ENCODE data around the gene ITPR1. TPM values are rescaled to one million over a fixed set of nuclear protein-coding genes. Genes with fewer than 3 reads are reported as not detected.

The ITPR1 gene
- total RNA-seq, 1 donor from 2014 or later: 6.7 TPM

DNA sequence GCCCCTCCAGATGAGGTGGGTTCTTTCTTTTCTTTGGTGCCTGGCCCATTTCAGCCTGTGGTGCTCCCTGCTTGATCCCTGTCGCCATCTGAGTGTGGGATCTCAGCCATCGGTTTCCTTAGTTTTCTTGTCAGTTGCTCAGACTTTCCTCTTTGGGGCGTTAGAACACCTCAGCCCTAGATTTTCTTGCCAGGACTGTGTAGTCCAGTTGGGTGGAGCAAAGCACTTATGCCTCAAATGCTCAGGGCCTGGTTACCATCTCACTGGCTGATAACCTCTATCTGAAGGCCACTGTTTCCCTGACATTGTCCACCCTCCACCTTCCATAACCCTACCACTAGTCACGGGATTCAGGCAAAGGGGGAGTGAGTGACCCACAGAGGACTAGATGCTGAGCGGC, 277.4 kb downstream of the ITPR1 start:
- Histone ChIP-seq H3K79me2 (ENCODE audit: insufficient read depth, low read length) (no peaks in the 10 kb centered on the region), H3K9ac (ENCODE audit: low read length) (no peak overlapping the region), H3K4me3 (ENCODE audit: insufficient read depth, low read depth, low read length) (no peak overlapping the region), H3K4me1 (ENCODE audit: insufficient read depth, low read length) (no peaks in the 10 kb centered on the region), H3K36me3 (ENCODE audit: insufficient read depth, low read length) (no peaks in the 10 kb centered on the region), H3K27ac (ENCODE audit: low read depth, low read length) (no peak overlapping the region), H3K4me2 (ENCODE audit: low read length) (no peak overlapping the region), H4K20me1 (ENCODE audit: insufficient read depth, low read length) (no peaks in the 10 kb centered on the region), H3K27me3 (ENCODE audit: insufficient read depth, low read length) (no peaks in the 10 kb centered on the region), H2AFZ (ENCODE audit: low read depth, low read length) (no peak overlapping the region), H3K9me3 (ENCODE audit: insufficient read depth, low read depth, low read length) (peaks cover 6% of the 10 kb centered on the region)
- H3K9me3 Mint-ChIP-seq (ENCODE audit: unreplicated experiment): peaks cover 15% of the 10 kb centered on the region
- no peak for DNase-seq (ENCODE audit: low read depth)
- H3K36me3 Mint-ChIP-seq (ENCODE audit: low read depth, unreplicated experiment): peaks cover 16% of the 10 kb centered on the region
- H3K4me1 Mint-ChIP-seq (ENCODE audit: low read depth, unreplicated experiment): no peaks in the 10 kb centered on the region
- no peak overlapping the region for H3K27ac Mint-ChIP-seq (ENCODE audit: unreplicated experiment)
- no peak for TF ChIP-seq EZH2 (IDR thresholded peaks at IDR 0.05; ENCODE audit: insufficient read depth, low read length)
- TF ChIP-seq, protein P1, sequence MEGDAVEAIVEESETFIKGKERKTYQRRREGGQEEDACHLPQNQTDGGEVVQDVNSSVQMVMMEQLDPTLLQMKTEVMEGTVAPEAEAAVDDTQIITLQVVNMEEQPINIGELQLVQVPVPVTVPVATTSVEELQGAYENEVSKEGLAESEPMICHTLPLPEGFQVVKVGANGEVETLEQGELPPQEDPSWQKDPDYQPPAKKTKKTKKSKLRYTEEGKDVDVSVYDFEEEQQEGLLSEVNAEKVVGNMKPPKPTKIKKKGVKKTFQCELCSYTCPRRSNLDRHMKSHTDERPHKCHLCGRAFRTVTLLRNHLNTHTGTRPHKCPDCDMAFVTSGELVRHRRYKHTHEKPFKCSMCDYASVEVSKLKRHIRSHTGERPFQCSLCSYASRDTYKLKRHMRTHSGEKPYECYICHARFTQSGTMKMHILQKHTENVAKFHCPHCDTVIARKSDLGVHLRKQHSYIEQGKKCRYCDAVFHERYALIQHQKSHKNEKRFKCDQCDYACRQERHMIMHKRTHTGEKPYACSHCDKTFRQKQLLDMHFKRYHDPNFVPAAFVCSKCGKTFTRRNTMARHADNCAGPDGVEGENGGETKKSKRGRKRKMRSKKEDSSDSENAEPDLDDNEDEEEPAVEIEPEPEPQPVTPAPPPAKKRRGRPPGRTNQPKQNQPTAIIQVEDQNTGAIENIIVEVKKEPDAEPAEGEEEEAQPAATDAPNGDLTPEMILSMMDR (IDR thresholded peaks at IDR 0.05; ENCODE audit: insufficient read depth, low read depth, low read length): no peak
- no peak for FAIRE-seq
- no peak overlapping the region for H3K4me3 Mint-ChIP-seq (ENCODE audit: unreplicated experiment)
- H3K27me3 Mint-ChIP-seq (ENCODE audit: low read depth, unreplicated experiment): peaks cover 4% of the 10 kb centered on the region

DNA sequence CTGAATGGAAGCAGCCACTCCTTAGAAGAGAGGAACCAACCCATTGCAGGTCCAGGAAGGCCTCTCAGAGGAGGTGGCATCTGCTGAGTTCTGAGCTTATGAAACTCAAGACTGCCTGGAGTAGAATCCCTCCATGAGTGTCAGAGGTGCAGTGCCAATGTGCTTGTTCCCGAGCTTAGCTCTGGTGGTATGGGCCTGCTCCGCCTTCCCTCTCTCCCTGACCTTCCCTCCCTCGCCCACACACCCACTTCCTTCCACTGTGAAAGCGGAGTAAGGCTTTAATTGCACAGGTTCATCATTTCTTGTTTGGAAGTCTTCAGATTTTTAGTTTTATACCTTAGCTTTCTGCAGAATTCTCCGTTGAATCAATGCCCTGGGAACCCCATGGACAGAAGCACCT, 278.1 kb downstream of the ITPR1 start:
- Histone ChIP-seq H3K27me3 (ENCODE audit: insufficient read depth, low read length) (no peaks in the 10 kb centered on the region), H3K27ac (ENCODE audit: low read depth, low read length) (no peak overlapping the region), H3K4me1 (ENCODE audit: insufficient read depth, low read length) (no peaks in the 10 kb centered on the region), H3K4me2 (ENCODE audit: low read length) (no peak overlapping the region), H4K20me1 (ENCODE audit: insufficient read depth, low read length) (no peaks in the 10 kb centered on the region), H3K36me3 (ENCODE audit: insufficient read depth, low read length) (no peaks in the 10 kb centered on the region), H2AFZ (ENCODE audit: low read depth, low read length) (no peak overlapping the region), H3K4me3 (ENCODE audit: insufficient read depth, low read depth, low read length) (no peak overlapping the region), H3K9me3 (ENCODE audit: insufficient read depth, low read depth, low read length) (peaks cover 6% of the 10 kb centered on the region), H3K79me2 (ENCODE audit: insufficient read depth, low read length) (no peaks in the 10 kb centered on the region), H3K9ac (ENCODE audit: low read length) (no peak overlapping the region)
- peaks cover 11% of the 10 kb centered on the region for H3K9me3 Mint-ChIP-seq (ENCODE audit: unreplicated experiment)
- H3K36me3 Mint-ChIP-seq (ENCODE audit: low read depth, unreplicated experiment): peaks cover 11% of the 10 kb centered on the region
- H3K27me3 Mint-ChIP-seq (ENCODE audit: low read depth, unreplicated experiment): peaks cover 4% of the 10 kb centered on the region
- H3K27ac Mint-ChIP-seq (ENCODE audit: unreplicated experiment): no peak overlapping the region
- H3K4me1 Mint-ChIP-seq (ENCODE audit: low read depth, unreplicated experiment): no peaks in the 10 kb centered on the region
- FAIRE-seq (no peak), DNase-seq (ENCODE audit: low read depth) (no peak)
- H3K4me3 Mint-ChIP-seq (ENCODE audit: unreplicated experiment): no peak overlapping the region
- TF ChIP-seq EZH2 (IDR thresholded peaks at IDR 0.05; ENCODE audit: insufficient read depth, low read length): no peak

DNA sequence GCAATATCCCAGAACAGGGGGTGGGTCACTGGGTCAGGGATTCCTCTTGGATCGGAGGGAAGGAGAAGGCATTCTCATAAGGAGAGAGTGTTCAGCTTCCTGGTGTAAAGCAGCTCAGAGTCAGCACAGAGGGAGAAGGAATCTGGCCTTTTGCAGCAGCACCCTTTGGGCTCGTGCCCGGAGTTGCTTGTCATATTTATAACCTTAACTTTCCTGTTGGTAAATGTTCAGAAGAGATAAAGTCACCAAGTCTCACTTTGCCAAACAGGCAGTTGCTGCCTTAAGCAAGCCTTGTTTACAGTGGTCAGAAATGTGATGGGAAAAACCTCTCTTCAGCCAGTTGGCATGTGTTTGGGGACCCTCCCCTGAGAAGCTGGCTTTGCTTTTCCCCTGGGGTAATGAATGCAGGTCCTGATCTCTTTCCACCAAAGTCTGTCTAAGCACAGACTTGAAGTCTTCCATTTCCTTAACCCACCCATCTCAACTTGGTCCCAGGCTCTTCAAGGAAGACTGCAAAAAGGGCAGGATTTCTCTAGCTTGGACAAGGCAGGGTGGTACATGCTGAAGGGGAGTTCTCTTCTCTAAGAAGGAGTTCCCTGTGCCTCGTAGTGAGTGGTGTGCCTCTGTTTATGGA, 279.1 kb downstream of the ITPR1 start:
- Mint-ChIP-seq H3K4me1 (ENCODE audit: low read depth, unreplicated experiment) (no peaks in the 10 kb centered on the region), H3K27me3 (ENCODE audit: low read depth, unreplicated experiment) (peaks cover 4% of the 10 kb centered on the region), H3K27ac (ENCODE audit: unreplicated experiment) (no peak overlapping the region), H3K4me3 (ENCODE audit: unreplicated experiment) (no peak overlapping the region), H3K36me3 (ENCODE audit: low read depth, unreplicated experiment) (peaks cover 7% of the 10 kb centered on the region), H3K9me3 (ENCODE audit: unreplicated experiment) (peaks cover 7% of the 10 kb centered on the region)
- H3K9ac ChIP-seq (ENCODE audit: low read length): no peak overlapping the region
- no peaks in the 10 kb centered on the region for H3K27me3 ChIP-seq (ENCODE audit: insufficient read depth, low read length)
- FAIRE-seq (no peak), DNase-seq (ENCODE audit: low read depth) (peak; percentile 65)
- no peaks in the 10 kb centered on the region for H4K20me1 ChIP-seq (ENCODE audit: insufficient read depth, low read length)
- H3K4me2 ChIP-seq (ENCODE audit: low read length): no peak overlapping the region
- H3K4me3 ChIP-seq (ENCODE audit: insufficient read depth, low read depth, low read length): no peak overlapping the region
- H3K36me3 ChIP-seq (ENCODE audit: insufficient read depth, low read length): no peaks in the 10 kb centered on the region
- H3K4me1 ChIP-seq (ENCODE audit: insufficient read depth, low read length): no peaks in the 10 kb centered on the region
- H3K79me2 ChIP-seq (ENCODE audit: insufficient read depth, low read length): no peaks in the 10 kb centered on the region
- TF ChIP-seq EZH2 (IDR thresholded peaks at IDR 0.05; ENCODE audit: insufficient read depth, low read length): no peak
- TF ChIP-seq, protein P1 (IDR thresholded peaks at IDR 0.05; ENCODE audit: insufficient read depth, low read depth, low read length): no peak
- H2AFZ ChIP-seq (ENCODE audit: low read depth, low read length): no peak overlapping the region
- H3K9me3 ChIP-seq (ENCODE audit: insufficient read depth, low read depth, low read length): no peaks in the 10 kb centered on the region
- H3K27ac ChIP-seq (ENCODE audit: low read depth, low read length): no peak overlapping the region
